H9 (cell line): ENCODE data around the gene BPIFB1. TPM values are rescaled to one million over a fixed set of nuclear protein-coding genes. Genes with fewer than 3 reads are reported as not detected.
A peak's percentile ranks its signal among the peaks of the same experiment; 100 is the strongest.

Source experiments
- DNase-seq: peaks from one replicate; pipeline ENCODE4 v3.0.0-alpha.2; 2017
- H2AFZ ChIP-seq: one replicate; pipeline ENCODE4 v1.6.1; 2013; ENCODE audit warnings: mild to moderate bottlenecking, low read length, control low read depth, moderate library complexity
- H2AK5ac ChIP-seq: 2 replicates; pipeline ENCODE4 v1.6.1; 2013; ENCODE audit warnings: low read length, control low read depth, mixed read lengths; ENCODE audit not compliant: insufficient read length
- H2BK120ac ChIP-seq: one replicate; pipeline ENCODE4 v1.6.1; 2013; ENCODE audit warnings: low read depth, mild to moderate bottlenecking, low read length, control low read depth, inconsistent platforms; ENCODE audit not compliant: poor library complexity, severe bottlenecking
- H2BK12ac ChIP-seq: 2 replicates; pipeline ENCODE4 v1.6.1; 2013; ENCODE audit warnings: low read length, control low read depth, mixed read lengths, low read depth; ENCODE audit not compliant: insufficient read length
- H2BK15ac ChIP-seq: 2 replicates; pipeline ENCODE4 v1.6.1; 2013; ENCODE audit warnings: low read depth, low read length, control low read depth
- H2BK20ac ChIP-seq: one replicate; pipeline ENCODE4 v1.6.1; 2013; ENCODE audit warnings: low read depth, mild to moderate bottlenecking, low read length, control low read depth, inconsistent platforms; ENCODE audit not compliant: poor library complexity, severe bottlenecking
- H2BK5ac ChIP-seq: 2 replicates; pipeline ENCODE4 v1.6.1; 2013; ENCODE audit warnings: low read length, control low read depth, mixed read lengths; ENCODE audit not compliant: insufficient read length
- H3K14ac ChIP-seq: 2 replicates; pipeline ENCODE4 v1.6.1; 2013; ENCODE audit warnings: low read length, control low read depth; ENCODE audit not compliant: insufficient read depth
- H3K18ac ChIP-seq: 2 replicates; pipeline ENCODE4 v1.6.1; 2013; ENCODE audit warnings: low read depth, mild to moderate bottlenecking, mixed read lengths, low read length, control low read depth; ENCODE audit not compliant: insufficient read length
- H3K23ac ChIP-seq: 2 replicates; pipeline ENCODE4 v1.6.1; 2013; ENCODE audit warnings: low read length, control low read depth, mixed read lengths, low read depth; ENCODE audit not compliant: insufficient read length
- H3K23me2 ChIP-seq: 2 replicates; pipeline ENCODE4 v1.6.1; 2013; ENCODE audit warnings: low read depth, mild to moderate bottlenecking, mixed read lengths, low read length, control low read depth; ENCODE audit not compliant: insufficient read length, poor library complexity, severe bottlenecking
- H3K27ac ChIP-seq: 2 replicates; pipeline ENCODE4 v1.5.1; 2013; ENCODE audit warnings: low read length, control low read depth, mixed read lengths, low read depth; ENCODE audit not compliant: insufficient read length
- H3K27me3 ChIP-seq: 2 replicates; pipeline ENCODE4 v1.6.1; 2013; ENCODE audit warnings: low read length, control low read depth, inconsistent platforms; ENCODE audit not compliant: insufficient read depth
- H3K4ac ChIP-seq: 2 replicates; pipeline ENCODE4 v1.6.1; 2013; ENCODE audit warnings: low read depth, mild to moderate bottlenecking, control low read depth, inconsistent platforms, low read length, moderate library complexity
- H3K4me1 ChIP-seq: 2 replicates; pipeline ENCODE4 v1.6.1; 2013; ENCODE audit warnings: low read length, control low read depth, inconsistent platforms; ENCODE audit not compliant: insufficient read depth
- H3K4me2 ChIP-seq: 2 replicates; pipeline ENCODE4 v1.6.1; 2013; ENCODE audit warnings: low read length, control low read depth, mixed read lengths; ENCODE audit not compliant: insufficient read length, insufficient read depth
- H3K56ac ChIP-seq: 2 replicates; pipeline ENCODE4 v1.6.1; 2013; ENCODE audit warnings: low read depth, mild to moderate bottlenecking, mixed read lengths, low read length, control low read depth; ENCODE audit not compliant: insufficient read length
- H3K79me1 ChIP-seq: 2 replicates; pipeline ENCODE4 v1.6.1; 2013; ENCODE audit warnings: low read depth, mild to moderate bottlenecking, moderate library complexity, low read length, control low read depth, inconsistent platforms; ENCODE audit not compliant: insufficient read depth, poor library complexity, severe bottlenecking
- H3K79me2 ChIP-seq: 2 replicates; pipeline ENCODE4 v1.6.1; 2013; ENCODE audit warnings: low read length, control low read depth, inconsistent platforms; ENCODE audit not compliant: insufficient read depth
- H3K9ac ChIP-seq: 2 replicates; pipeline ENCODE4 v1.6.1; 2013; ENCODE audit warnings: low read length, control low read depth, mixed read lengths; ENCODE audit not compliant: insufficient read length; ENCODE audit errors: extremely low read depth
- H3K9me3 ChIP-seq: one replicate; pipeline ENCODE4 v1.6.1; 2013; ENCODE audit warnings: low read depth, low read length, inconsistent platforms; ENCODE audit not compliant: control insufficient read depth
- H3T11ph ChIP-seq: one replicate; pipeline ENCODE4 v1.6.1; 2013; ENCODE audit warnings: mild to moderate bottlenecking, low read length, control low read depth, inconsistent platforms
- H4K20me1 ChIP-seq: one replicate; pipeline ENCODE4 v1.6.1; 2013; ENCODE audit not compliant: control insufficient read depth, insufficient read length, insufficient read depth
- H4K5ac ChIP-seq: 2 replicates; pipeline ENCODE4 v1.6.1; 2013; ENCODE audit warnings: low read depth, mild to moderate bottlenecking, mixed read lengths, low read length, control low read depth; ENCODE audit not compliant: insufficient read length
- H4K8ac ChIP-seq: replicated peaks from 2 replicates; pipeline ENCODE4 v1.6.1; 2013; ENCODE audit warnings: low read length, control low read depth, mixed read lengths, low read depth; ENCODE audit not compliant: insufficient read length
- H4K91ac ChIP-seq: 2 replicates; pipeline ENCODE4 v1.6.1; 2013; ENCODE audit warnings: low read depth, mild to moderate bottlenecking, moderate library complexity, mixed read lengths, low read length, control low read depth; ENCODE audit not compliant: insufficient read length
- H3K27ac Mint-ChIP-seq, 3 experiments: 2 replicates in 2 of 3; 3 replicates in 1 of 3; pipeline ENCODE4 v1.8.0; 2020 to 2021; ENCODE audit warnings: mixed read lengths in 3 of 3, mild to moderate bottlenecking in 1 of 3, moderate library complexity in 1 of 3
- H3K27me3 Mint-ChIP-seq: 2 replicates; pipeline ENCODE4 v1.8.0; 2021; ENCODE audit warnings: low read depth, mild to moderate bottlenecking, moderate library complexity, mixed read lengths
- H3K36me3 Mint-ChIP-seq, 3 experiments: 2 replicates in 2 of 3; 3 replicates in 1 of 3; pipeline ENCODE4 v1.8.0; 2020 to 2021; ENCODE audit warnings: low read depth in 3 of 3, mixed read lengths in 3 of 3; ENCODE audit not compliant: insufficient read depth in 1 of 3
- H3K4me1 Mint-ChIP-seq, 2 experiments: 2 replicates each; pipeline ENCODE4 v1.8.0; 2020; ENCODE audit warnings: mixed read lengths in 2 of 2
- H3K4me3 Mint-ChIP-seq, 2 experiments: 2 replicates in 1 of 2; 3 replicates in 1 of 2; pipeline ENCODE4 v1.8.0; 2020 to 2021; ENCODE audit warnings: mild to moderate bottlenecking in 2 of 2, mixed read lengths in 2 of 2, moderate library complexity in 1 of 2
- H3K9me3 Mint-ChIP-seq, 2 experiments: 2 replicates in 1 of 2; 3 replicates in 1 of 2; pipeline ENCODE4 v1.8.0; 2020; ENCODE audit warnings: mild to moderate bottlenecking in 2 of 2, mixed read lengths in 2 of 2, moderate library complexity in 1 of 2
- CTCF ChIP-seq: fragments of 200-600 bp; sonication (generic); conservative IDR thresholded peaks from 3 replicates; pipeline ENCODE4 v1.8.0; 2021; ENCODE audit warnings: antibody characterized with exemption, mild to moderate bottlenecking
- WGBS: extraction: QIAGEN DNeasy Blood & Tissue Kit; methylation state at CpG from one replicate; pipeline ENCODE4 v1.1.7; 2013; ENCODE audit warnings: missing lambda C conversion rate, low lambda C conversion rate, mixed read lengths; ENCODE audit not compliant: insufficient read length; ENCODE audit errors: extremely low coverage; 5-methylcytosine and 5-hydroxymethylcytosine counted together
- total RNA-seq: library from RNA; stranded (reverse); gene quantifications from 2 replicates; pipeline ENCODE4 v1.2.1, GENCODE V29; 2021

Gene BPIFB1
- total RNA-seq, 1 experiment from 2014 or later = not detected

GRCh38 chr20:33285861-33286495 is 3.0 kb downstream of the BPIFB1 start:
- Histone ChIP-seq H3K23me2 (no peaks in the 10 kb centered on the region), H3K56ac (no peak overlapping the region), H2AK5ac (no peak overlapping the region), H3K4ac (no peak overlapping the region), H3K4me1 (no peaks in the 10 kb centered on the region), H3K18ac (no peak overlapping the region), H3K4me2 (no peak overlapping the region), H4K20me1 (no peaks in the 10 kb centered on the region), H3K27ac (no peak overlapping the region), H3K27me3 (no peaks in the 10 kb centered on the region), H2BK120ac (no peak overlapping the region), H2AFZ (no peak overlapping the region), H3T11ph (no peak overlapping the region), H2BK15ac (no peak overlapping the region), H3K79me1 (no peaks in the 10 kb centered on the region), H4K8ac (no peak overlapping the region), H3K14ac (peak overlapping the region; percentile 13; the same call in 1 of the 2 replicates), H2BK20ac (no peak overlapping the region), H3K9ac (no peak overlapping the region), H3K9me3 (no peaks in the 10 kb centered on the region), H4K5ac (no peak overlapping the region), H2BK12ac (no peak overlapping the region), H3K23ac (no peak overlapping the region), H3K79me2 (no peaks in the 10 kb centered on the region), H4K91ac (no peak overlapping the region), H2BK5ac (no peak overlapping the region)
- no peak for TF ChIP-seq CTCF
- Mint-ChIP-seq H3K4me3 (no peak overlapping the region), H3K4me1 (peaks cover 7 to 9% of the 10 kb centered on the region in 2 experiments), H3K36me3 (no peaks in the 10 kb centered on the region), H3K27ac (no peak overlapping the region), H3K27me3 (peaks cover 24% of the 10 kb centered on the region), H3K9me3 (no peaks in the 10 kb centered on the region)
- no peak for DNase-seq
- WGBS = no CpG with 5 or more reads among the region's 10 CpGs
